B cell (primary cell): Measurements from ENCODE around the gene MBP. TPM values are rescaled to one million over a fixed set of nuclear protein-coding genes. Genes with fewer than 3 reads are reported as not detected.

Experiments used
- ATAC-seq: fragments of 200-7000 bp; cut with Tn5 transposase; one replicate; pipeline ENCODE4 v1.10.0; 2021; ENCODE audit warnings: low read depth, mild to moderate bottlenecking, moderate number of reproducible peaks, moderate library complexity
- CTCF ChIA-PET: fragments of 350-600 bp; sonication (Branson Sonifier 250); formaldehyde crosslinking; loops from one replicate; lab custom pipeline; 2021; ENCODE audit warnings: antibody characterized with exemption, inconsistent platforms; lab: Charles Lee
- POLR2A ChIA-PET: fragments of 350-600 bp; sonication (Branson Sonifier 250); formaldehyde crosslinking; loops from one replicate; lab custom pipeline; 2021; ENCODE audit warnings: antibody characterized with exemption; lab: Charles Lee
- DNase-seq: peaks from one replicate; pipeline ENCODE4 v3.0.0; 2013
- H2AFZ ChIP-seq: 2 replicates; pipeline ENCODE4 v1.6.1; 2012; ENCODE audit warnings: mild to moderate bottlenecking, low read depth, low read length; ENCODE audit not compliant: insufficient read depth, poor library complexity, severe bottlenecking
- H3K27ac ChIP-seq, 2 donors: 1 replicate in 1 of 2; 2 replicates in 1 of 2; pipeline ENCODE4 v1.5.1; 2012 to 2013; ENCODE audit warnings: low read length in 2 of 2, mild to moderate bottlenecking in 2 of 2, moderate library complexity in 1 of 2
- H3K27me3 ChIP-seq, 4 experiments: fragments of 200-600 bp in 1 of 4; sonication (generic) in 1 of 4; replicated peaks in 1 of 4; 1 replicate in 2 of 4; 2 replicates in 2 of 4; pipeline versions ENCODE4 v1.6.1 to v1.7.0; 2013 to 2016; ENCODE audit warnings: low read length in 3 of 4, mild to moderate bottlenecking in 2 of 4, mixed read lengths in 1 of 4, moderate library complexity in 1 of 4; ENCODE audit not compliant: insufficient read depth in 4 of 4, control insufficient read depth in 3 of 4; ENCODE audit errors: control extremely low read depth in 1 of 4
- H3K36me3 ChIP-seq, 2 experiments: replicated peaks in 1 of 2; 1 replicate in 1 of 2; 2 replicates in 1 of 2; pipeline versions ENCODE4 v1.6.1 to v1.7.1; 2013; ENCODE audit warnings: low read length in 1 of 2; ENCODE audit not compliant: insufficient read depth in 2 of 2, control insufficient read depth in 1 of 2; ENCODE audit errors: control extremely low read depth in 1 of 2, extremely low read depth in 1 of 2
- H3K4me1 ChIP-seq, 2 donors: fragments of 200-600 bp in 1 of 2; sonication (generic) in 1 of 2; 1 replicate in 1 of 2; 2 replicates in 1 of 2; pipeline versions ENCODE4 v1.5.1 to v1.6.1; 2013 to 2017; ENCODE audit warnings: low read length in 2 of 2; ENCODE audit not compliant: control insufficient read depth in 2 of 2, insufficient read depth in 2 of 2
- H3K4me2 ChIP-seq: replicated peaks from 2 replicates; pipeline ENCODE3; 2012; ENCODE audit warnings: mild to moderate bottlenecking, low read depth, low read length; ENCODE audit not compliant: poor library complexity, severe bottlenecking
- H3K4me3 ChIP-seq, 5 experiments: fragments of 200-600 bp in 1 of 5; sonication (generic) in 1 of 5; 1 replicate in 3 of 5; 2 replicates in 2 of 5; pipeline versions ENCODE4 v1.5.1 to v1.7.0; 2011 to 2016; ENCODE audit warnings: low read length in 4 of 5, mild to moderate bottlenecking in 4 of 5, low read depth in 2 of 5, control low read depth in 1 of 5, moderate library complexity in 1 of 5; ENCODE audit not compliant: insufficient read depth in 1 of 5; ENCODE audit errors: control extremely low read depth in 1 of 5, extremely low read depth in 1 of 5
- H3K79me2 ChIP-seq: fragments of 200-600 bp; sonication (generic); one replicate; pipeline ENCODE4 v1.6.0; 2016; ENCODE audit warnings: low read length; ENCODE audit not compliant: control insufficient read depth, insufficient read depth
- H3K9ac ChIP-seq: fragments of 200-600 bp; sonication (generic); 2 replicates; pipeline ENCODE4 v1.6.1; 2017; ENCODE audit warnings: mild to moderate bottlenecking, low read length, moderate library complexity
- H3K9me3 ChIP-seq, 3 donors: one replicate each; pipeline versions ENCODE4 v1.6.1 to v1.7.1; 2013; ENCODE audit warnings: low read length in 2 of 3; ENCODE audit not compliant: control insufficient read depth in 2 of 3, insufficient read depth in 1 of 3; ENCODE audit errors: control extremely low read depth in 1 of 3
- H4K20me1 ChIP-seq: 2 replicates; pipeline ENCODE4 v1.6.0; 2012; ENCODE audit warnings: mild to moderate bottlenecking, low read length; ENCODE audit not compliant: insufficient read depth, control insufficient read depth, poor library complexity, severe bottlenecking
- H3K27ac Mint-ChIP-seq: one replicate; pipeline ENCODE4 v1.8.0; 2021; ENCODE audit warnings: mixed read lengths
- H3K27me3 Mint-ChIP-seq: one replicate; pipeline ENCODE4 v1.8.0; 2021; ENCODE audit warnings: mixed read lengths
- H3K4me1 Mint-ChIP-seq: one replicate; pipeline ENCODE4 v1.8.0; 2021; ENCODE audit warnings: mixed read lengths
- H3K4me3 Mint-ChIP-seq: one replicate; pipeline ENCODE4 v1.8.0; 2021; ENCODE audit warnings: mixed read lengths
- H3K9me3 Mint-ChIP-seq: one replicate; pipeline ENCODE4 v1.8.0; 2022; ENCODE audit warnings: mixed read lengths; ENCODE audit not compliant: insufficient read depth
- CTCF ChIP-seq: fragments of 200-600 bp; IDR thresholded peaks from one replicate; pipeline ENCODE4 v1.8.0; 2022; ENCODE audit warnings: antibody characterized with exemption, mild to moderate bottlenecking
- EZH2 ChIP-seq: IDR thresholded peaks from 2 replicates; pipeline ENCODE4 v1.6.1; 2012; ENCODE audit warnings: borderline replicate concordance, low read depth, mild to moderate bottlenecking, moderate library complexity, low read length; ENCODE audit not compliant: insufficient read depth, poor library complexity, severe bottlenecking
- WGBS: methylation state at CpG from one replicate; pipeline ENCODE4 v1.1.5; 2013; ENCODE audit warnings: missing lambda C conversion rate; ENCODE audit not compliant: insufficient coverage; 5-methylcytosine and 5-hydroxymethylcytosine counted together
- intact Hi-C: fragments of 100-400 bp; cut with micrococcal nuclease; formaldehyde crosslinking; loops from one replicate; pipeline ENCODE4 v1.10.0; 2022
- polyA plus RNA-seq: library from polyadenylated mRNA; depleted of rRNA; stranded (reverse); fragments of >200 nt; gene quantifications from 2 replicates; pipeline ENCODE4 v1.2.3, GENCODE V29; 2012
- total RNA-seq, 2 donors: library from RNA; stranded (reverse); fragments of 120-200 nt in 1 of 2; gene quantifications; 1 replicate in 1 of 2; 2 replicates in 1 of 2; pipeline versions ENCODE4 v1.2.3 to v1.2.4, GENCODE V29; 2013 to 2022

Gene MBP
- total and polyA plus RNA-seq, 2 donors (not counting 1 experiment from before 2014, with no cell fraction given): 30.1 to 192 TPM

- TF ChIP-seq EZH2 (no peak), CTCF (no peak)
- Histone ChIP-seq H2AFZ (no peak overlapping the region), H3K27me3 (no peaks in the 10 kb centered on the region), H3K79me2 (no peaks in the 10 kb centered on the region), H3K9me3 (peaks cover 0 to 13% (median 13%) of the 10 kb centered on the region in 3 donors), H3K4me1 (peaks cover 24 to 35% of the 10 kb centered on the region in 2 donors), H4K20me1 (no peaks in the 10 kb centered on the region), H3K9ac (no peak overlapping the region), H3K27ac (no peak overlapping the region), H3K36me3 (no peaks in the 10 kb centered on the region), H3K4me3 (no peak overlapping the region), H3K4me2 (no peak overlapping the region)
- H3K9me3 Mint-ChIP-seq: no peaks in the 10 kb centered on the region
- ChIA-PET POLR2A (no interaction called here), CTCF (interaction anchor here (0.6 to 0.7 kb wide), 2 partner anchors 9 to 10 kb away, joined by 3 to 7 read pairs; no protein-coding TSS in a partner anchor)
- peak overlapping the region; percentile 6 for H3K27ac Mint-ChIP-seq
- H3K4me1 Mint-ChIP-seq: peaks cover 36% of the 10 kb centered on the region
- WGBS: 55% methylated on average over 2 of the region's 2 CpGs
- no peak overlapping the region for H3K4me3 Mint-ChIP-seq
- DNase-seq: no peak
- no peaks in the 10 kb centered on the region for H3K27me3 Mint-ChIP-seq
- intact Hi-C loops: no loop called here
- ATAC-seq: no peak
Observed at GRCh38 chr18:77148289-77148688, 15.7 kb upstream of the MBP start.

GRCh38 chr18:77147418-77147852 lies 14.9 kb upstream of the MBP start:
- H3K9me3 Mint-ChIP-seq: peaks cover under 1% of the 10 kb centered on the region
- peak; percentile 65 for DNase-seq
- Histone ChIP-seq H2AFZ (peak overlapping the region; percentile 68), H3K36me3 (no peaks in the 10 kb centered on the region), H3K9me3 (peaks cover 0 to 18% (median 17%) of the 10 kb centered on the region in 3 donors), H3K9ac (no peak overlapping the region), H3K4me1 (peaks cover 24 to 35% of the 10 kb centered on the region in 2 donors), H3K27ac (peak overlapping the region; percentile 17 to 73), H3K79me2 (no peaks in the 10 kb centered on the region), H3K27me3 (no peaks in the 10 kb centered on the region), H4K20me1 (no peaks in the 10 kb centered on the region), H3K4me2 (peak overlapping the region; percentile 59), H3K4me3 (no peak overlapping the region)
- no CpG with 5 or more reads among the region's 3 CpGs for WGBS
- POLR2A ChIA-PET: no interaction called here
- peak overlapping the region; percentile 88 for H3K27ac Mint-ChIP-seq
- CTCF ChIA-PET: interaction anchor here (0.7 to 1.5 kb wide), 3 partner anchors 8 to 15 kb away, joined by 3 to 7 read pairs (median 5); partner anchors contain the start of gene MBP
- TF ChIP-seq EZH2 (no peak), CTCF (no peak)
- peak; percentile 62 for ATAC-seq
- intact Hi-C loops: loop anchor here (2.0 kb wide), 1 partner anchor 15 kb away; the partner anchor contains the start of gene MBP
- peak overlapping the region; percentile 76 for H3K4me3 Mint-ChIP-seq
- no peaks in the 10 kb centered on the region for H3K27me3 Mint-ChIP-seq
- peaks cover 36% of the 10 kb centered on the region for H3K4me1 Mint-ChIP-seq
